GM12801 (cell line): ENCODE data around the gene ICE1.

Experiments used
- CTCF ChIP-seq: IDR thresholded peaks from one replicate; pipeline ENCODE4 v1.5.1; 2011; ENCODE audit warnings: control low read depth; ENCODE audit not compliant: insufficient read length; ENCODE audit errors: extremely low read depth

ICE1 gene

GRCh38 chr5:5418006-5418405 is 4.5 kb upstream of the ICE1 start:
- TF ChIP-seq CTCF = no peak

- TF ChIP-seq CTCF = no peak
Measured at GRCh38 chr5:5418764-5419163, 3.7 kb upstream of the ICE1 start.

- no peak for TF ChIP-seq CTCF
Measured at GRCh38 chr5:5419291-5420210, 2.9 kb upstream of the ICE1 start.

- no peak for TF ChIP-seq CTCF
Measured at GRCh38 chr5:5420251-5420650, 2.2 kb upstream of the ICE1 start.

GRCh38 chr5:5421149-5421960 is 1.1 kb upstream of the ICE1 start:
- TF ChIP-seq CTCF = no peak

- TF ChIP-seq CTCF = no peak
Measured at GRCh38 chr5:5422819-5423515, 490 bp downstream of the ICE1 start.

- TF ChIP-seq CTCF = no peak
Measured at GRCh38 chr5:5423586-5423985, 1.1 kb downstream of the ICE1 start.
